Measurements from ENCODE around the gene NDUFB8. TPM values are rescaled to one million over a fixed set of nuclear protein-coding genes. Genes with fewer than 3 reads are reported as not detected.

NDUFB8 gene
- total RNA-seq, 1 experiment from 2014 or later: 297 TPM

- no peaks in the 10 kb centered on the region for H3K36me3 ChIP-seq (ENCODE audit: insufficient read depth, low read length, poor library complexity, severe bottlenecking)
- no peak overlapping the region for H3K27ac ChIP-seq (ENCODE audit: low read depth, low read length, poor library complexity, severe bottlenecking)
- TF ChIP-seq EZH2 (IDR thresholded peaks at IDR 0.05; ENCODE audit: borderline replicate concordance, low read depth, low read length, poor library complexity, severe bottlenecking) (no peak), CTCF (conservative IDR thresholded peaks at IDR 0.05; ENCODE audit: low read depth, low read length) (no peak)
- H3K4me3 ChIP-seq (ENCODE audit: low read depth, low read length, poor library complexity, severe bottlenecking): no peak overlapping the region
- no peaks in the 10 kb centered on the region for H3K4me1 ChIP-seq (ENCODE audit: insufficient read depth, low read length, poor library complexity, severe bottlenecking)
- no peaks in the 10 kb centered on the region for H3K9me3 ChIP-seq (ENCODE audit: low read depth, low read length, poor library complexity, severe bottlenecking)
- intact Hi-C loops (cut with micrococcal nuclease; ENCODE audit: unreplicated experiment): loop anchor here (10.0 kb wide), 1 partner anchor 198 kb away; no protein-coding TSS in a partner anchor
- BruUV-seq (replicated peaks): no TSS peak
- no peak for DNase-seq (ENCODE audit: low spot score)
- CTCF ChIA-PET: no interaction called here
- POLR2A ChIA-PET (ENCODE audit: low non-redundant PET): no interaction called here
- H3K27me3 ChIP-seq (replicated peaks; ENCODE audit: insufficient read depth, low read depth, low read length, poor library complexity): no peaks in the 10 kb centered on the region
Observed at GRCh38 chr10:100502926-100503494, 26.7 kb downstream of the NDUFB8 start.

- Histone ChIP-seq H3K4me3 (ENCODE audit: low read depth, low read length, poor library complexity, severe bottlenecking) (no peak overlapping the region), H3K36me3 (ENCODE audit: insufficient read depth, low read length, poor library complexity, severe bottlenecking) (no peaks in the 10 kb centered on the region), H3K27ac (ENCODE audit: low read depth, low read length, poor library complexity, severe bottlenecking) (no peak overlapping the region), H3K9me3 (ENCODE audit: low read depth, low read length, poor library complexity, severe bottlenecking) (no peaks in the 10 kb centered on the region), H3K27me3 (replicated peaks; ENCODE audit: insufficient read depth, low read depth, low read length, poor library complexity) (no peaks in the 10 kb centered on the region), H3K4me1 (ENCODE audit: insufficient read depth, low read length, poor library complexity, severe bottlenecking) (no peaks in the 10 kb centered on the region)
- BruUV-seq (replicated peaks): no TSS peak
- ChIA-PET POLR2A (ENCODE audit: low non-redundant PET) (no interaction called here), CTCF (no interaction called here)
- TF ChIP-seq EZH2 (IDR thresholded peaks at IDR 0.05; ENCODE audit: borderline replicate concordance, low read depth, low read length, poor library complexity, severe bottlenecking): no peak
- no peak for TF ChIP-seq CTCF (conservative IDR thresholded peaks at IDR 0.05; ENCODE audit: low read depth, low read length)
- intact Hi-C loops (cut with micrococcal nuclease; ENCODE audit: unreplicated experiment): loop anchor here (10.0 kb wide), 1 partner anchor 197 kb away; no protein-coding TSS in a partner anchor
- DNase-seq (ENCODE audit: low spot score): no peak
Observed at GRCh38 chr10:100501423-100501822, 28.2 kb downstream of the NDUFB8 start.

- TF ChIP-seq CTCF (conservative IDR thresholded peaks at IDR 0.05; ENCODE audit: low read depth, low read length) (no peak), EZH2 (IDR thresholded peaks at IDR 0.05; ENCODE audit: borderline replicate concordance, low read depth, low read length, poor library complexity, severe bottlenecking) (no peak)
- Histone ChIP-seq H3K4me1 (ENCODE audit: insufficient read depth, low read length, poor library complexity, severe bottlenecking) (no peaks in the 10 kb centered on the region), H3K27ac (ENCODE audit: low read depth, low read length, poor library complexity, severe bottlenecking) (no peak overlapping the region), H3K9me3 (ENCODE audit: low read depth, low read length, poor library complexity, severe bottlenecking) (no peaks in the 10 kb centered on the region), H3K27me3 (replicated peaks; ENCODE audit: insufficient read depth, low read depth, low read length, poor library complexity) (no peaks in the 10 kb centered on the region), H3K4me3 (ENCODE audit: low read depth, low read length, poor library complexity, severe bottlenecking) (no peak overlapping the region), H3K36me3 (ENCODE audit: insufficient read depth, low read length, poor library complexity, severe bottlenecking) (no peaks in the 10 kb centered on the region)
- POLR2A ChIA-PET (ENCODE audit: low non-redundant PET): interaction anchor here (0.6 kb wide), 1 partner anchor 273 kb away, joined by 3 read pairs; no protein-coding TSS in a partner anchor
- CTCF ChIA-PET: no interaction called here
- no peak for DNase-seq (ENCODE audit: low spot score)
- intact Hi-C loops (cut with micrococcal nuclease; ENCODE audit: unreplicated experiment): no loop called here
- no TSS peak for BruUV-seq (replicated peaks)
Observed at GRCh38 chr10:100498059-100498458, 31.6 kb downstream of the NDUFB8 start.
